HCT116 (cell line): ENCODE measurements around the gene UBTD2. TPM values are rescaled to one million over a fixed set of nuclear protein-coding genes. Genes with fewer than 3 reads are reported as not detected.

Experiments used
- ATAC-seq: fragments of 200-7000 bp; cut with Tn5 transposase; 2 replicates; pipeline ENCODE4 v1.9.1; 2020; ENCODE audit warnings: mild to moderate bottlenecking, moderate library complexity
- BruUV-seq: library from RNA; stranded (reverse); fragments of 400-500 nt; replicated peaks from 2 replicates; lab custom pipeline; 2021; lab: Mats Ljungman, UMichigan
- CTCF ChIA-PET: fragments of 300-600 bp; sonication (Branson Sonifier 250); formaldehyde crosslinking; loops from one replicate; lab custom pipeline; 2021; ENCODE audit warnings: antibody characterized with exemption; lab: Charles Lee
- POLR2A ChIA-PET: fragments of 300-600, 350-600 bp; sonication (Branson Sonifier 250); formaldehyde crosslinking; loops from one replicate; lab custom pipeline; 2021; ENCODE audit warnings: antibody characterized with exemption; lab: Charles Lee
- RAD21 ChIA-PET, 2 experiments: fragments of 300-600 bp; sonication (Branson Sonifier 250); formaldehyde crosslinking; loops; one replicate each; lab custom pipeline; 2023; ENCODE audit warnings: low total read pairs in 2 of 2; ENCODE audit not compliant: uncharacterized antibody in 2 of 2, unreplicated experiment in 2 of 2, low non-redundant PET in 1 of 2; lab: Charles Lee
- DNase-seq: peaks from one replicate; pipeline ENCODE4 v3.0.0-alpha.2; 2010; ENCODE audit warnings: low read depth, low spot score
- H2AFZ ChIP-seq: fragments of 200-600 bp; shearing (Covaris generic), sonication (generic); 2 replicates; pipeline ENCODE4 v1.6.1; 2017; ENCODE audit warnings: low read depth, mixed run types, mixed read lengths, antibody characterized with exemption, low read length; ENCODE audit not compliant: poor library complexity, severe bottlenecking
- H3K27ac ChIP-seq: 2 replicates; pipeline ENCODE4 v1.5.1; 2012; ENCODE audit warnings: low read depth, low read length
- H3K27me3 ChIP-seq: fragments of 200-600 bp; sonication (generic); 2 replicates; pipeline ENCODE4 v1.6.1; 2016; ENCODE audit warnings: mixed run types, low read length, mixed read lengths; ENCODE audit not compliant: insufficient read depth
- H3K36me3 ChIP-seq, 2 experiments: fragments of 200-500 bp in 1 of 2; fragments of 200-600 bp in 1 of 2; sonication (Bioruptor generic) in 1 of 2; sonication (generic) in 1 of 2; 2 replicates each; pipeline versions ENCODE4 v1.5.1 to v1.6.1; 2014 to 2016; ENCODE audit warnings: low read length in 2 of 2, inconsistent platforms in 1 of 2, mixed read lengths in 1 of 2, mixed run types in 1 of 2; ENCODE audit not compliant: insufficient read depth in 2 of 2, control insufficient read depth in 1 of 2
- H3K4me1 ChIP-seq, 2 experiments: fragments of 200-600 bp in 1 of 2; sonication (generic) in 1 of 2; 2 replicates each; pipeline versions ENCODE4 v1.5.1 to v1.6.1; 2012 to 2017; ENCODE audit warnings: low read length in 2 of 2, inconsistent platforms in 1 of 2, mild to moderate bottlenecking in 1 of 2, mixed read lengths in 1 of 2, mixed run types in 1 of 2, moderate library complexity in 1 of 2; ENCODE audit not compliant: insufficient read depth in 2 of 2, control insufficient read depth in 1 of 2
- H3K4me2 ChIP-seq: fragments of 200-600 bp; sonication (generic); 2 replicates; pipeline ENCODE4 v1.6.1; 2017; ENCODE audit warnings: mixed run types, low read length, mixed read lengths
- H3K4me3 ChIP-seq, 2 experiments: fragments of 200-600 bp in 1 of 2; sonication (generic) in 1 of 2; replicated peaks in 1 of 2; 2 replicates each; pipeline ENCODE4 v1.5.1; 2011 to 2016; ENCODE audit warnings: low read length in 2 of 2, control low read depth in 1 of 2, low read depth in 1 of 2, mild to moderate bottlenecking in 1 of 2, mixed read lengths in 1 of 2, mixed run types in 1 of 2
- H3K79me2 ChIP-seq: fragments of 200-600 bp; sonication (generic); 2 replicates; pipeline ENCODE4 v1.6.1; 2017; ENCODE audit warnings: mild to moderate bottlenecking, mixed run types, low read length, moderate library complexity, mixed read lengths; ENCODE audit not compliant: insufficient read depth
- H3K9ac ChIP-seq: fragments of 200-600 bp; sonication (generic); 2 replicates; pipeline ENCODE4 v1.6.1; 2016; ENCODE audit warnings: low read length, mixed read lengths
- H3K9me2 ChIP-seq: fragments of 200-600 bp; sonication (generic), shearing (Covaris generic); 2 replicates; pipeline ENCODE4 v1.6.1; 2017; ENCODE audit warnings: mixed run types, mild to moderate bottlenecking, moderate library complexity; ENCODE audit not compliant: insufficient read depth
- H3K9me3 ChIP-seq, 2 experiments: fragments of 200-500 bp in 1 of 2; fragments of 200-600 bp in 1 of 2; sonication (Bioruptor generic) in 1 of 2; sonication (generic) in 1 of 2; 2 replicates each; pipeline ENCODE4 v1.6.1; 2014 to 2017; ENCODE audit warnings: low read length in 2 of 2, mixed read lengths in 2 of 2, inconsistent platforms in 1 of 2, low read depth in 1 of 2, mild to moderate bottlenecking in 1 of 2, mixed run types in 1 of 2, moderate library complexity in 1 of 2; ENCODE audit not compliant: control insufficient read depth in 1 of 2, insufficient read depth in 1 of 2
- H4K20me1 ChIP-seq: fragments of 200-600 bp; sonication (generic), shearing (Covaris generic); 2 replicates; pipeline ENCODE4 v1.6.1; 2017; ENCODE audit warnings: mixed run types, mild to moderate bottlenecking, moderate library complexity; ENCODE audit not compliant: insufficient read depth
- ATF3 ChIP-seq: IDR thresholded peaks from 2 replicates; pipeline ENCODE4 v1.6.1; 2012
- CBX3 ChIP-seq: IDR thresholded peaks from 2 replicates; pipeline ENCODE4 v1.6.1; 2012; ENCODE audit warnings: low read depth
- CEBPB ChIP-seq: IDR thresholded peaks from 2 replicates; pipeline ENCODE4 v1.6.1; 2012; ENCODE audit warnings: low read depth
- EGR1 ChIP-seq: IDR thresholded peaks from 2 replicates; pipeline ENCODE4 v1.6.1; 2012; ENCODE audit warnings: low read depth
- ELF1 ChIP-seq: IDR thresholded peaks from 2 replicates; pipeline ENCODE4 v1.6.1; 2012; ENCODE audit warnings: low read depth, borderline replicate concordance
- EZH2 ChIP-seq: fragments of 200-600 bp; sonication (generic); IDR thresholded peaks from 2 replicates; pipeline ENCODE4 v1.6.1; 2017; ENCODE audit warnings: antibody characterized with exemption, mixed run types
- EZH2phosphoT487 ChIP-seq: fragments of 200-600 bp; IDR thresholded peaks from 2 replicates; pipeline ENCODE4 v1.6.1; 2018; ENCODE audit warnings: antibody characterized with exemption, borderline replicate concordance
- JUND ChIP-seq: IDR thresholded peaks from 2 replicates; pipeline ENCODE4 v1.6.1; 2012
- POLR2A ChIP-seq: IDR thresholded peaks from 2 replicates; pipeline ENCODE4 v1.7.0; 2011; ENCODE audit warnings: borderline replicate concordance; ENCODE audit not compliant: insufficient read depth, insufficient read length; ENCODE audit errors: extremely low read depth
- POLR2AphosphoS5 ChIP-seq: IDR thresholded peaks from 2 replicates; pipeline ENCODE4 v1.6.1; 2011; ENCODE audit warnings: mild to moderate bottlenecking, low read depth, low read length, moderate library complexity
- RAD21 ChIP-seq: IDR thresholded peaks from 2 replicates; pipeline ENCODE4 v1.6.1; 2012; ENCODE audit warnings: low read depth, mild to moderate bottlenecking
- REST ChIP-seq: IDR thresholded peaks from 2 replicates; pipeline ENCODE4 v1.6.1; 2012; ENCODE audit warnings: low read depth
- SIN3A ChIP-seq: IDR thresholded peaks from 2 replicates; pipeline ENCODE4 v1.6.1; 2012; ENCODE audit warnings: low read depth
- SP1 ChIP-seq: IDR thresholded peaks from 2 replicates; pipeline ENCODE4 v1.6.1; 2012; ENCODE audit warnings: low read depth
- YY1 ChIP-seq: IDR thresholded peaks from 2 replicates; pipeline ENCODE4 v1.6.1; 2011; ENCODE audit warnings: low read length, low read depth, moderate library complexity, mild to moderate bottlenecking; ENCODE audit not compliant: insufficient replicate concordance; ENCODE audit errors: extremely low read depth
- ZBTB33 ChIP-seq: IDR thresholded peaks from 2 replicates; pipeline ENCODE4 v1.6.1; 2011; ENCODE audit warnings: mild to moderate bottlenecking, low read length, moderate library complexity; ENCODE audit not compliant: insufficient replicate concordance; ENCODE audit errors: extremely low read depth
- ZFX ChIP-seq: fragments of 450-650 bp; IDR thresholded peaks from 2 replicates; pipeline ENCODE4 v1.6.1; 2017
- ZNF274 ChIP-seq: fragments of 200-500 bp; sonication (Bioruptor generic); IDR thresholded peaks from 2 replicates; pipeline ENCODE4 v1.6.1; 2014; ENCODE audit warnings: mild to moderate bottlenecking, low read depth, low read length, inconsistent platforms
- intact Hi-C: fragments of 100-400 bp; cut with micrococcal nuclease; formaldehyde crosslinking; loops from 2 replicates; pipeline ENCODE4 v1.10.0; 2022
- total RNA-seq: library from RNA; stranded (reverse); gene quantifications from one replicate; pipeline ENCODE4 v1.2.1, GENCODE V29; 2021; ENCODE audit not compliant: unreplicated experiment

The UBTD2 gene
- total RNA-seq, 1 experiment from 2014 or later: 15.9 TPM

- peak overlapping the region; percentile 33 for H3K4me2 ChIP-seq
- peak overlapping the region; percentile 2; the same call in 1 of the 2 replicates for H3K9ac ChIP-seq
- no peaks in the 10 kb centered on the region for H3K36me3 ChIP-seq
- DNase-seq: peak; percentile 56
- POLR2A ChIA-PET: interaction anchor here (0.7 to 2.7 kb wide), 3 partner anchors 10 to 638 kb away, joined by 4 to 6 read pairs (median 5); no protein-coding TSS in a partner anchor
- H3K27me3 ChIP-seq: no peaks in the 10 kb centered on the region
- CTCF ChIA-PET: interaction anchor here (2.8 kb wide), 1 partner anchor 10 kb away, joined by 10 read pairs; no protein-coding TSS in a partner anchor
- no peaks in the 10 kb centered on the region for H3K9me2 ChIP-seq
- RAD21 ChIA-PET: interaction anchor here in 1 of 2 experiments (0.7 kb wide), 1 partner anchor 21 kb away, joined by 3 read pairs; no protein-coding TSS in a partner anchor
- no peaks in the 10 kb centered on the region for H4K20me1 ChIP-seq
- no peak overlapping the region for H3K4me3 ChIP-seq
- ATAC-seq: peak; percentile 69
- H3K79me2 ChIP-seq: no peaks in the 10 kb centered on the region
- H3K27ac ChIP-seq: peak overlapping the region; percentile 24; the same call in 1 of the 2 replicates
- TSS peak; percentile 81 for BruUV-seq
- peaks cover 21 to 27% of the 10 kb centered on the region in 2 experiments for H3K4me1 ChIP-seq
- 0 out of 4 replicates have a peak, but pooled peaks cover 0 to 4% of the 10 kb centered on the region in 2 experiments for H3K9me3 ChIP-seq
- intact Hi-C loops: no loop called here
- peak overlapping the region; percentile 72 for H2AFZ ChIP-seq
- TF ChIP-seq REST (no peak), ZBTB33 (no peak), CBX3 (0 out of 2 replicates have a peak, but pooled peaks have one; percentile 31), ELF1 (no peak), JUND (no peak), ATF3 (peak; percentile 89), RAD21 (no peak), EGR1 (0 out of 2 replicates have a peak, but pooled peaks have one; percentile 19), ZNF274 (no peak), YY1 (no peak), SIN3A (peak; percentile 44; the same call in 1 of the 2 replicates), CEBPB (peak; percentile 47; the same call in 1 of the 2 replicates), POLR2A (no peak), EZH2phosphoT487 (no peak), ZFX (no peak), EZH2 (no peak), POLR2AphosphoS5 (peak; percentile 30; the same call in 1 of the 2 replicates), SP1 (peak; percentile 11; the same call in 1 of the 2 replicates)
Observed at GRCh38 chr5:172303572-172304335, 20.2 kb upstream of the UBTD2 start.
